ENCODE data around the gene CEACAM19. TPM values are rescaled to one million over a fixed set of nuclear protein-coding genes. Genes with fewer than 3 reads are reported as not detected.

CEACAM19 gene
- total and polyA plus RNA-seq, 2 of the 13 experiments (the other 11 are each of a cell fraction or from before 2014, with no cell fraction given), result 1.3 to 4.0 TPM

- peak; percentile 89 for TF ChIP-seq ZNF121 (CRISPR knock-in tag; IDR thresholded peaks at IDR 0.05)
- no peak for TF ChIP-seq XRCC5 (optimal IDR thresholded peaks at IDR 0.05; ENCODE audit: low read length)
- no peak for TF ChIP-seq TOPORS (CRISPR knock-in tag; IDR thresholded peaks at IDR 0.05)
- no peak for TF ChIP-seq ZKSCAN5 (CRISPR knock-in tag; IDR thresholded peaks at IDR 0.05)
- TF ChIP-seq AHR (CRISPR knock-in tag; IDR thresholded peaks at IDR 0.05), result no peak
- TF ChIP-seq ZFX (CRISPR knock-in tag; IDR thresholded peaks at IDR 0.05; ENCODE audit: low read depth), result peak; percentile 1; the same call in 1 of the 2 replicates
- TF ChIP-seq SALL2 (CRISPR knock-in tag; IDR thresholded peaks at IDR 0.05), result no peak
- Histone ChIP-seq H4K20me1 (ENCODE audit: insufficient read depth, low read length) (no peaks in the 10 kb centered on the region; the same call in 1 of the 2 replicates), H3K9me3 (ENCODE audit: low read length) (peaks cover 13% of the 10 kb centered on the region), H3K4me2 (ENCODE audit: low read depth, low read length) (peak overlapping the region; percentile 88), H3K27ac (ENCODE audit: extremely low read length, insufficient read depth, low read length) (peak overlapping the region; percentile 95), H3K9ac (ENCODE audit: insufficient read depth, low read depth, low read length) (peak overlapping the region; percentile 95; the same call in 1 of the 2 replicates), H3K4me3 (replicated peaks in 1 of 3; ENCODE audit: insufficient read depth in 1 of 3, low read depth in 2 of 3, low read length in 3 of 3) (peak overlapping the region; percentile 62 to 82 (median 66)), H3K36me3 (replicated peaks in 1 of 2; ENCODE audit: control insufficient read depth in 1 of 2, insufficient read depth in 2 of 2, low read length in 2 of 2) (peaks cover 7 to 13% of the 10 kb centered on the region in 2 experiments), H3K27me3 (ENCODE audit: control insufficient read depth in 1 of 2, insufficient read depth in 2 of 2, low read length in 2 of 2) (no peaks in the 10 kb centered on the region; a peak in 1 of 5 replicates), H3K79me2 (ENCODE audit: insufficient read depth, low read length) (peaks cover 22% of the 10 kb centered on the region), H2AFZ (ENCODE audit: low read length) (no peak overlapping the region), H3K4me1 (ENCODE audit: insufficient read depth, low read length) (peaks cover 75% of the 10 kb centered on the region)
- DNase-seq (ENCODE audit: low spot score), result no peak
- ChIA-PET POLR2A (interaction anchor here (0.7 to 8.0 kb wide), 19 partner anchors 8 to 228 kb away, joined by 3 to 94 read pairs (median 4); partner anchors contain the start of genes APOC2, BCAM and NECTIN2), CTCF (ENCODE audit: low intra/inter-chr PET ratio, low total read pairs) (interaction anchor here (1.1 kb wide), 1 partner anchor 28 kb away, joined by 3 read pairs; no protein-coding TSS in a partner anchor)
- ATAC-seq, result no peak
- BruUV-seq (replicated peaks), result no TSS peak
- 84% methylated on average over 6 of the region's 6 CpGs for WGBS (ENCODE audit: low lambda C conversion rate)
- FAIRE-seq, result no peak
- intact Hi-C loops (cut with micrococcal nuclease; ENCODE audit: unreplicated experiment) (loop anchor here (2.0 kb wide), 1 partner anchor 23 kb away; no protein-coding TSS in a partner anchor), in situ Hi-C loops (cut with HindIII; ENCODE audit: extremely low pct_ligation_motif_present, low pct_unique_long_range_greater_than_20kb) (no loop called here)
Observed at GRCh38 chr19:44717603-44718002, 46.3 kb downstream of the CEACAM19 start.
